Lung (tissue), 12 donors: Measurements from ENCODE around the gene BCORL1. TPM values are rescaled to one million over a fixed set of nuclear protein-coding genes. Genes with fewer than 3 reads are reported as not detected.

ENCODE experiments used
- ATAC-seq: fragments of 200-7000 bp; cut with Tn5 transposase; one replicate; pipeline ENCODE4 v1.9.1; 2020; ENCODE audit warnings: moderate number of reproducible peaks; ENCODE audit not compliant: insufficient read depth, low FRiP score
- DNase-seq, 3 donors: peaks; one replicate each; pipeline ENCODE4 v3.0.0-alpha.2; 2013 to 2017
- H3K27ac ChIP-seq, 2 donors: one replicate each; pipeline ENCODE4 v1.5.1; 2013; ENCODE audit warnings: mild to moderate bottlenecking in 2 of 2, moderate library complexity in 2 of 2, control low read depth in 1 of 2, inconsistent platforms in 1 of 2, low read depth in 1 of 2, low read length in 1 of 2
- H3K27me3 ChIP-seq, 3 donors: one replicate each; pipeline ENCODE4 v1.5.1; 2013; ENCODE audit warnings: low read length in 2 of 3; ENCODE audit not compliant: control insufficient read depth in 3 of 3, insufficient read depth in 3 of 3
- H3K36me3 ChIP-seq, 4 donors: one replicate each; pipeline ENCODE4 v1.5.1; 2013; ENCODE audit warnings: low read length in 4 of 4, mild to moderate bottlenecking in 1 of 4, moderate library complexity in 1 of 4; ENCODE audit not compliant: control insufficient read depth in 4 of 4, insufficient read depth in 4 of 4
- H3K4me1 ChIP-seq, 5 donors: one replicate each; pipeline ENCODE4 v1.5.1; 2013; ENCODE audit warnings: low read length in 5 of 5, mild to moderate bottlenecking in 2 of 5, moderate library complexity in 1 of 5; ENCODE audit not compliant: control insufficient read depth in 5 of 5, insufficient read depth in 5 of 5
- H3K4me3 ChIP-seq: one replicate; pipeline ENCODE4 v1.5.1; 2013; ENCODE audit warnings: mild to moderate bottlenecking, control low read depth, moderate library complexity
- H3K9ac ChIP-seq, 2 donors: one replicate each; pipeline ENCODE4 v1.5.1; 2013; ENCODE audit warnings: low read length in 2 of 2, control low read depth in 1 of 2; ENCODE audit not compliant: insufficient read depth in 1 of 2
- H3K9me3 ChIP-seq, 4 donors: one replicate each; pipeline ENCODE4 v1.5.1; 2013; ENCODE audit warnings: low read length in 3 of 4, mild to moderate bottlenecking in 1 of 4, moderate library complexity in 1 of 4; ENCODE audit not compliant: control insufficient read depth in 4 of 4, insufficient read depth in 3 of 4
- WGBS, 2 donors: extraction: QIAGEN DNeasy Blood & Tissue Kit; methylation state at CpG; one replicate each; pipeline ENCODE4 v1.1.7; 2013; 5-methylcytosine and 5-hydroxymethylcytosine counted together
- polyA plus RNA-seq, 2 donors: library from polyadenylated mRNA; stranded (reverse); fragments of 200-250 nt; gene quantifications; one replicate each; pipeline ENCODE4 v1.2.1, GENCODE V29; 2013
- total RNA-seq, 2 donors: library from RNA; depleted of rRNA in 1 of 2; stranded (reverse); fragments of >200 nt in 1 of 2; gene quantifications; one replicate each; pipeline ENCODE4 v1.2.1, GENCODE V29; 2014 to 2021
- TF ChIP-seq, protein P1 (sequence below): IDR thresholded peaks from 2 replicates; pipeline ENCODE4 v1.5.1; 2012; ENCODE audit warnings: mild to moderate bottlenecking; ENCODE audit errors: control extremely low read depth, extremely low read depth
- donor health status: control.
- donor health status: control.
- donor health status: Bipolar disorder and iron deficiency.
- donor health status: healthy.
- donor health status: DM: yes; HTN: yes; CAD: no.

BCORL1 gene
- total and polyA plus RNA-seq, 4 donors = 2.3 to 11.8 (median 7.0) TPM

DNA sequence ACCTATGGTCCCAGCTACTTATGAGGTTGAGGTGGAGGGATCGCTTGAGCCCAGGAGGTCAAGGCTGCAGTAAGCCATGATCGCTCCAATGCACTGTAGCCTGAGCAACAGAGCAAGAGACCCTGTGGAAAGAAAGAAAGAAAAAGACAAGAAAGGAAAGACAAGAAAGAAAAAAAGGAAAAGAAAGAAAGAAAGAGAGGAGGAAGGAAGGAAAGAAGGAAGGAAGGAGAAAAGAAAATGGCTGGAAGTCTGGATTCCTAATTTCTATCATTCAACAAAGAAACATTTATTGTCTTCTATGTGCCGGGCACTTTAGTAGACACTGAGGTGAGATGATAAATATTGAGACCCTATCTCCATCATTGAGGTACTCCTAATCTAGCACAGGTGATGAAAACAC lies 26.8 kb upstream of the BCORL1 start:
- no peak for ATAC-seq
- H3K4me1 ChIP-seq = peaks cover 0 to 14% (median 3%) of the 10 kb centered on the region in 5 donors
- TF ChIP-seq, protein P1, sequence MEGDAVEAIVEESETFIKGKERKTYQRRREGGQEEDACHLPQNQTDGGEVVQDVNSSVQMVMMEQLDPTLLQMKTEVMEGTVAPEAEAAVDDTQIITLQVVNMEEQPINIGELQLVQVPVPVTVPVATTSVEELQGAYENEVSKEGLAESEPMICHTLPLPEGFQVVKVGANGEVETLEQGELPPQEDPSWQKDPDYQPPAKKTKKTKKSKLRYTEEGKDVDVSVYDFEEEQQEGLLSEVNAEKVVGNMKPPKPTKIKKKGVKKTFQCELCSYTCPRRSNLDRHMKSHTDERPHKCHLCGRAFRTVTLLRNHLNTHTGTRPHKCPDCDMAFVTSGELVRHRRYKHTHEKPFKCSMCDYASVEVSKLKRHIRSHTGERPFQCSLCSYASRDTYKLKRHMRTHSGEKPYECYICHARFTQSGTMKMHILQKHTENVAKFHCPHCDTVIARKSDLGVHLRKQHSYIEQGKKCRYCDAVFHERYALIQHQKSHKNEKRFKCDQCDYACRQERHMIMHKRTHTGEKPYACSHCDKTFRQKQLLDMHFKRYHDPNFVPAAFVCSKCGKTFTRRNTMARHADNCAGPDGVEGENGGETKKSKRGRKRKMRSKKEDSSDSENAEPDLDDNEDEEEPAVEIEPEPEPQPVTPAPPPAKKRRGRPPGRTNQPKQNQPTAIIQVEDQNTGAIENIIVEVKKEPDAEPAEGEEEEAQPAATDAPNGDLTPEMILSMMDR = no peak
- H3K27me3 ChIP-seq = peaks cover 0 to 2% (median 0%) of the 10 kb centered on the region in 3 donors
- H3K27ac ChIP-seq = no peak overlapping the region
- no peaks in the 10 kb centered on the region for H3K36me3 ChIP-seq
- H3K9me3 ChIP-seq = peaks cover 0 to 4% (median under 1%) of the 10 kb centered on the region in 4 donors
- WGBS, 2 donors = 87 to 96% methylated on average over 3 of the region's 3 CpGs
- DNase-seq = no peak
- H3K4me3 ChIP-seq = no peak overlapping the region
- no peak overlapping the region for H3K9ac ChIP-seq

DNA sequence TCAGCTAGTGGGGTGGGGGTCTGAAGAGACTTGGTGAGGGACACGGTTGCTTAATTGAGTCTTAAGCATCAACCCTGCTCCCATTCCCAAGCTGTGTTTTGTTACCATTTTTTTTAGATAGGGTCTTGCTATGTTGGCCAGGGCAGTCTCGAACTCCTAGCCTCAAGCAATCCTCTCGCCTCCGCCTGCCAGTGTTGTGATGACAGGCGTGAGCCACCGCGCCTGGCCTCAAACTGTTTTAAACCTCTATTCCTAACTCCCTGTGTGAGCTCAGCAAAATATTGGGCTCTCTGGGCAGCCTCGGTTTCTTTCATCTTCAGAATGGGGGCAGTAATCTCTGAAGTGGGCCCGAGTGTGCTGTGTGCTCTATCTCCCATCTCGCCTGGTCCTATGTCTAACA lies 26.3 kb upstream of the BCORL1 start:
- TF ChIP-seq, protein P1 = no peak
- H3K27me3 ChIP-seq = peaks cover 0 to 2% (median 0%) of the 10 kb centered on the region in 3 donors
- DNase-seq (no peak), ATAC-seq (no peak)
- no peaks in the 10 kb centered on the region for H3K36me3 ChIP-seq
- no peak overlapping the region for H3K27ac ChIP-seq
- H3K4me3 ChIP-seq = no peak overlapping the region
- 83 to 91% methylated on average over 10 of the region's 10 CpGs for WGBS, 2 donors
- peaks cover 0 to 4% (median 0%) of the 10 kb centered on the region in 4 donors for H3K9me3 ChIP-seq
- no peak overlapping the region for H3K9ac ChIP-seq
- peaks cover 0 to 15% (median 5%) of the 10 kb centered on the region in 5 donors for H3K4me1 ChIP-seq

DNA sequence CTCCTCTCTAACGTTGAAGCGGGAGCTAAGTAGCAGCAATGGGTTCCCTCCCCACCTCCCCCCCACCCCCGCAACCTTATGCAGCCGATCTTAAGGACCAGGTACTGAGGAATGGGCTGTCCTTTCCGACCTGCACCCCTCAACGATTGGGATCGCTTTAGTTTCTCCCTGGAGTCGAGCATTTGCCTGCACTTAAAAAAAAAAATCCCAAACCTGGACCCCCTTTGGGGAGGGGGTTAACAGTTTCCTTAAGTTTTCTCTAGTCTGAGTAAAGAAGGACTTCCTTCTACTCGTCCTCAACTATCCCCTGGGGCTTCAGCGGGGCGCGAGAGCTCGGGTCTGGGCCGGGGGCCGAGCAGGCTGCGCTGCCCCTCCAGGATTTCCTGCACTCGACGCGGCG lies 25.7 kb upstream of the BCORL1 start:
- DNase-seq (no peak), ATAC-seq (no peak)
- Histone ChIP-seq H3K36me3 (no peaks in the 10 kb centered on the region), H3K27me3 (peaks cover 0 to 2% (median 0%) of the 10 kb centered on the region in 3 donors), H3K9me3 (peaks cover 0 to 4% (median 0%) of the 10 kb centered on the region in 4 donors), H3K9ac (no peak overlapping the region), H3K4me3 (no peak overlapping the region), H3K4me1 (peaks cover 0 to 21% (median 8%) of the 10 kb centered on the region in 5 donors), H3K27ac (no peak overlapping the region)
- TF ChIP-seq, protein P1 = no peak
- 13 to 30% methylated on average over 18 to 20 of the region's 20 CpGs for WGBS, 2 donors
